Lung (tissue), 12 donors: ENCODE data around the gene KCTD10. TPM values are rescaled to one million over a fixed set of nuclear protein-coding genes. Genes with fewer than 3 reads are reported as not detected.

Source experiments
- ATAC-seq: fragments of 200-7000 bp; cut with Tn5 transposase; one replicate; pipeline ENCODE4 v1.9.1; 2020; ENCODE audit warnings: moderate number of reproducible peaks; ENCODE audit not compliant: insufficient read depth, low FRiP score
- DNase-seq, 3 donors: peaks; one replicate each; pipeline ENCODE4 v3.0.0-alpha.2; 2013 to 2017
- H3K27ac ChIP-seq, 2 donors: one replicate each; pipeline ENCODE4 v1.5.1; 2013; ENCODE audit warnings: mild to moderate bottlenecking in 2 of 2, moderate library complexity in 2 of 2, control low read depth in 1 of 2, inconsistent platforms in 1 of 2, low read depth in 1 of 2, low read length in 1 of 2
- H3K27me3 ChIP-seq, 3 donors: one replicate each; pipeline ENCODE4 v1.5.1; 2013; ENCODE audit warnings: low read length in 2 of 3; ENCODE audit not compliant: control insufficient read depth in 3 of 3, insufficient read depth in 3 of 3
- H3K36me3 ChIP-seq, 4 donors: one replicate each; pipeline ENCODE4 v1.5.1; 2013; ENCODE audit warnings: low read length in 4 of 4, mild to moderate bottlenecking in 1 of 4, moderate library complexity in 1 of 4; ENCODE audit not compliant: control insufficient read depth in 4 of 4, insufficient read depth in 4 of 4
- H3K4me1 ChIP-seq, 5 donors: one replicate each; pipeline ENCODE4 v1.5.1; 2013; ENCODE audit warnings: low read length in 5 of 5, mild to moderate bottlenecking in 2 of 5, moderate library complexity in 1 of 5; ENCODE audit not compliant: control insufficient read depth in 5 of 5, insufficient read depth in 5 of 5
- H3K4me3 ChIP-seq: one replicate; pipeline ENCODE4 v1.5.1; 2013; ENCODE audit warnings: mild to moderate bottlenecking, control low read depth, moderate library complexity
- H3K9ac ChIP-seq, 2 donors: one replicate each; pipeline ENCODE4 v1.5.1; 2013; ENCODE audit warnings: low read length in 2 of 2, control low read depth in 1 of 2; ENCODE audit not compliant: insufficient read depth in 1 of 2
- H3K9me3 ChIP-seq, 4 donors: one replicate each; pipeline ENCODE4 v1.5.1; 2013; ENCODE audit warnings: low read length in 3 of 4, mild to moderate bottlenecking in 1 of 4, moderate library complexity in 1 of 4; ENCODE audit not compliant: control insufficient read depth in 4 of 4, insufficient read depth in 3 of 4
- CTCF ChIP-seq: IDR thresholded peaks from 2 replicates; pipeline ENCODE4 v1.5.1; 2012; ENCODE audit warnings: mild to moderate bottlenecking; ENCODE audit errors: control extremely low read depth, extremely low read depth
- WGBS, 2 donors: extraction: QIAGEN DNeasy Blood & Tissue Kit; methylation state at CpG; one replicate each; pipeline ENCODE4 v1.1.7; 2013; 5-methylcytosine and 5-hydroxymethylcytosine counted together
- polyA plus RNA-seq, 2 donors: library from polyadenylated mRNA; stranded (reverse); fragments of 200-250 nt; gene quantifications; one replicate each; pipeline ENCODE4 v1.2.1, GENCODE V29; 2013
- total RNA-seq, 2 donors: library from RNA; depleted of rRNA in 1 of 2; stranded (reverse); fragments of >200 nt in 1 of 2; gene quantifications; one replicate each; pipeline ENCODE4 v1.2.1, GENCODE V29; 2014 to 2021
- donor health status: control.
- donor health status: control.
- donor health status: Bipolar disorder and iron deficiency.
- donor health status: healthy.
- donor health status: DM: yes; HTN: yes; CAD: no.

The KCTD10 gene
- total and polyA plus RNA-seq, 4 donors, result 21.7 to 72.6 (median 53.7) TPM

DNA sequence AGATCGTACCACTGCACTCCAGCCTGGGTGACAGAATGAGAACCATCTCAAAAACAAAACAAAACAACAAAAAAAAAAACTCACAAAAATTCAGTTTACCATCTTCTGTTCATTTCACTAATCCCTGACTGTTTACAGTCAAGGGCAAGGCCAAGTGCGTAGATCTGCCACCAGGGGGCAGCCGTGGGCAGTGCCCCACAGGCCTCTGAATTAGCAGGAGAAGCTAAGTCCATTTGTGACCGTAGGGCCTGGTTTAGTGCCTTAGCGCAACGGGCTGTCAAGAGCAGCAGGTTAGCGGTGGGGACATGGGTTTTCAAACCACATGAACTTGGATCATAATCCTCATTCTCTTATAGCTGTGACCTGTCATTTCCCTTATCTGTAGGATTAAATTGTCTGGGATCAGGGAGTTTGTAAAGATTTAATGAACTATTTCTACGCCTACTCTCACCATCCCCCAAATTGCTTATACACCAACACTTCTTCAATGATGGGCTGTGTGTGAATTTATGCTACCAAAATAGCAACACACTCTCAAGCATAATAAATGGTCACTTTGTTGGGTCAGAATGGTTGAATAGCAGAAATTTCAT lies 49.0 kb downstream of the KCTD10 start:
- no peaks in the 10 kb centered on the region for H3K36me3 ChIP-seq
- peak; percentile 80 to 86 (median 84) for DNase-seq
- peak; percentile 90 for TF ChIP-seq CTCF
- no peak overlapping the region for H3K4me3 ChIP-seq
- H3K27me3 ChIP-seq, result peaks cover 0 to 2% (median 0%) of the 10 kb centered on the region in 3 donors
- peaks cover 0 to 3% (median 0%) of the 10 kb centered on the region in 5 donors for H3K4me1 ChIP-seq
- 24 to 26% methylated on average over 8 of the region's 8 CpGs for WGBS, 2 donors
- ATAC-seq, result peak; percentile 90
- H3K9me3 ChIP-seq, result no peaks in the 10 kb centered on the region
- H3K9ac ChIP-seq, result no peak overlapping the region
- no peak overlapping the region for H3K27ac ChIP-seq

DNA sequence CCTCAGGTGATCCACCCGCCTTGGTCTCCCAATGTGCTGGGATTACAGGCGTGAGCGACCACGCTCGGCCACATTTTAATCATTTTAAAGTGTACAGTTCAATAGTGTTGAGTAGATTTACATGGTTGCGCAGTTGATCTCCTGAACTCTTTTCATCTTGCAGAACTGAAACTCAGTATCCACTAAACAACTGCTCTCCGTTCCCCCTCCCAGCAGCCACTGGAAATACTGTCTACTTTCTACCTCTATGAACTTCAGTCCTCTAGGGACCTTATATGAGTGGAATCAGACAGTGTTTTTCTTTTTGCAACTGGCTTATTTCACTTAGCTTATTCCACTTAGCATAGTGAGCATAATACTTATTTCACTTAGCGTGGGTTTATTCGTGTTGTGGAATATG lies 53.7 kb downstream of the KCTD10 start:
- H3K4me1 ChIP-seq, result no peaks in the 10 kb centered on the region
- ATAC-seq, result no peak
- H3K27ac ChIP-seq, result no peak overlapping the region
- peaks cover 0 to 4% (median 0%) of the 10 kb centered on the region in 3 donors for H3K27me3 ChIP-seq
- no peaks in the 10 kb centered on the region for H3K9me3 ChIP-seq
- H3K9ac ChIP-seq, result no peak overlapping the region
- DNase-seq, result no peak
- no peak for TF ChIP-seq CTCF
- H3K4me3 ChIP-seq, result no peak overlapping the region
- H3K36me3 ChIP-seq, result no peaks in the 10 kb centered on the region
- WGBS, 2 donors, result 86 to 92% methylated on average over 9 of the region's 9 CpGs

DNA sequence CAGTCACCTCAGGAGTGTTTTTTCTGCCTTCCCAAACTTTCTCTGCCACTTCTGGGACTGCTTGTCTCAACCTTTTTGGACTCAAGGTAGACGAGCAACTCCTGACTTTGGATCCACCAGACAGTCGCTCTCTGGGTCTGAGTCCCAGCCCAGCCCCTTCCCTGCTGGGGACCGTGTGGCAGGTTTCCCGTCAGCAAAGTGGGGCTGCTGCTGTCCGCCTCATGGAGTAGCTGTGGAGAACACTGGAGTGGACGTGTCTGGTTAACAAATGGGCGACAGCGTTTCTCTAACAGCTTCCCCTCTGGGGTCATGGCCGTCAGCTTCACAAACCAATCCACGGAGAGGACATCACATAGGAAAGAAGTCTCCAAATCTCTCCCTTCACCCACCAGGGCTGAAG lies 54.8 kb downstream of the KCTD10 start:
- H3K27ac ChIP-seq, result no peak overlapping the region
- H3K27me3 ChIP-seq, result peaks cover 0 to 4% (median 0%) of the 10 kb centered on the region in 3 donors
- H3K4me1 ChIP-seq, result no peaks in the 10 kb centered on the region
- no peak for TF ChIP-seq CTCF
- H3K9ac ChIP-seq, result no peak overlapping the region
- H3K9me3 ChIP-seq, result no peaks in the 10 kb centered on the region
- H3K36me3 ChIP-seq, result no peaks in the 10 kb centered on the region
- no peak overlapping the region for H3K4me3 ChIP-seq
- no peak for DNase-seq
- 45 to 52% methylated on average over 10 of the region's 10 CpGs for WGBS, 2 donors
- no peak for ATAC-seq
